GM10266 (cell line): ENCODE data around the gene AADACL3.
"Not testable (repeated sequence)": the region's sequence is repeated elsewhere in the genome, so short reads cannot be mapped to it uniquely, and the experiment has no call there.

ENCODE experiments used
- DNase-seq: peaks from one replicate; pipeline ENCODE4 v3.0.0; 2012; ENCODE audit errors: extremely low spot score
- TF ChIP-seq, protein P1 (sequence below): IDR thresholded peaks from 2 replicates; pipeline ENCODE4 v1.5.1; 2012; ENCODE audit warnings: mild to moderate bottlenecking, low read depth; ENCODE audit not compliant: control insufficient read depth, insufficient read depth; ENCODE audit errors: missing control alignments

The AADACL3 gene, protein sequence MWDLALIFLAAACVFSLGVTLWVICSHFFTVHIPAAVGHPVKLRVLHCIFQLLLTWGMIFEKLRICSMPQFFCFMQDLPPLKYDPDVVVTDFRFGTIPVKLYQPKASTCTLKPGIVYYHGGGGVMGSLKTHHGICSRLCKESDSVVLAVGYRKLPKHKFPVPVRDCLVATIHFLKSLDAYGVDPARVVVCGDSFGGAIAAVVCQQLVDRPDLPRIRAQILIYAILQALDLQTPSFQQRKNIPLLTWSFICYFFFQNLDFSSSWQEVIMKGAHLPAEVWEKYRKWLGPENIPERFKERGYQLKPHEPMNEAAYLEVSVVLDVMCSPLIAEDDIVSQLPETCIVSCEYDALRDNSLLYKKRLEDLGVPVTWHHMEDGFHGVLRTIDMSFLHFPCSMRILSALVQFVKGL

DNA sequence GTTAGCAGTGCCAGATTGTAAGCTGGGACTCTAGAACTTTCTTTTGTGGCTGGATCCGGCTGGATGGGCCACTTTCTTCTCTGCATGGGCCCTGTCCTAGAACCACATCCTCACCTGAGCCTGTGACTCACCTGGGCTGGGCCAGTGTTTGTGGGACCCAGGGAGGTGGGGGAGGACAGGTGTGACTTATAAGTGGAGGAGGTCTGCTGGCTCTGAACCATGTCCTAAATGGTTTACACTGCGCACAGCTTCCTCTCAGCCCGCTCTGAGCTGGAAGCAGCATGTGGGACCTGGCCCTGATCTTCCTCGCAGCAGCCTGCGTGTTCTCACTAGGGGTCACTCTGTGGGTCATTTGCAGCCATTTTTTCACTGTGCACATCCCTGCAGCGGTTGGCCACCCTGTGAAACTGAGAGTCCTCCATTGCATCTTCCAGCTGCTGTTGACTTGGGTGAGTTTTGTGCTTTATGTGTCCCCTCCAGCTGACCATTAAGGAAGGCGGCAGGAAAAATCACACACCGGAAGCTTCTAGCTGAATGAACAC is at the start of gene AADACL3:
Gene AADACL3, plus strand, starts transcription at position 215 of the 542 bp plus-strand sequence. Its CDS starts 67 bp downstream, at position 282.
- TF ChIP-seq, protein P1, sequence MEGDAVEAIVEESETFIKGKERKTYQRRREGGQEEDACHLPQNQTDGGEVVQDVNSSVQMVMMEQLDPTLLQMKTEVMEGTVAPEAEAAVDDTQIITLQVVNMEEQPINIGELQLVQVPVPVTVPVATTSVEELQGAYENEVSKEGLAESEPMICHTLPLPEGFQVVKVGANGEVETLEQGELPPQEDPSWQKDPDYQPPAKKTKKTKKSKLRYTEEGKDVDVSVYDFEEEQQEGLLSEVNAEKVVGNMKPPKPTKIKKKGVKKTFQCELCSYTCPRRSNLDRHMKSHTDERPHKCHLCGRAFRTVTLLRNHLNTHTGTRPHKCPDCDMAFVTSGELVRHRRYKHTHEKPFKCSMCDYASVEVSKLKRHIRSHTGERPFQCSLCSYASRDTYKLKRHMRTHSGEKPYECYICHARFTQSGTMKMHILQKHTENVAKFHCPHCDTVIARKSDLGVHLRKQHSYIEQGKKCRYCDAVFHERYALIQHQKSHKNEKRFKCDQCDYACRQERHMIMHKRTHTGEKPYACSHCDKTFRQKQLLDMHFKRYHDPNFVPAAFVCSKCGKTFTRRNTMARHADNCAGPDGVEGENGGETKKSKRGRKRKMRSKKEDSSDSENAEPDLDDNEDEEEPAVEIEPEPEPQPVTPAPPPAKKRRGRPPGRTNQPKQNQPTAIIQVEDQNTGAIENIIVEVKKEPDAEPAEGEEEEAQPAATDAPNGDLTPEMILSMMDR, result no peak
- no peak for DNase-seq

DNA sequence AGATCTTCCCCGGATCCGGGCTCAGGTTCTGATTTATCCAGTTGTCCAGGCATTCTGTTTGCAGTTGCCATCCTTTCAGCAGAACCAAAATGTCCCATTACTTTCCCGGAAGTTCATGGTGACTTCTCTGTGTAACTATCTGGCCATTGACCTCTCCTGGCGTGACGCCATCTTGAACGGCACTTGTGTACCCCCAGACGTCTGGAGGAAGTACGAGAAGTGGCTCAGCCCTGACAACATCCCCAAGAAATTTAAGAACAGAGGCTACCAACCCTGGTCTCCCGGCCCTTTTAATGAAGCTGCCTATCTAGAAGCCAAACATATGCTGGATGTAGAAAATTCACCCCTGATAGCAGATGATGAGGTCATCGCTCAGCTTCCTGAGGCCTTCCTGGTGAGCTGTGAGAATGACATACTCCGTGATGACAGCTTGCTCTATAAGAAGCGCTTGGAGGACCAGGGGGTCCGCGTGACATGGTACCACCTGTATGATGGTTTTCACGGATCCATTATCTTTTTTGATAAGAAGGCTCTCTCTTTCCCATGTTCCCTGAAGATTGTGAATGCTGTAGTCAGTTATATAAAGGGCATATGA is 49.7 kb upstream of the AADACL3 start:
- DNase-seq, result no peak
- TF ChIP-seq, protein P1, result no peak

DNA sequence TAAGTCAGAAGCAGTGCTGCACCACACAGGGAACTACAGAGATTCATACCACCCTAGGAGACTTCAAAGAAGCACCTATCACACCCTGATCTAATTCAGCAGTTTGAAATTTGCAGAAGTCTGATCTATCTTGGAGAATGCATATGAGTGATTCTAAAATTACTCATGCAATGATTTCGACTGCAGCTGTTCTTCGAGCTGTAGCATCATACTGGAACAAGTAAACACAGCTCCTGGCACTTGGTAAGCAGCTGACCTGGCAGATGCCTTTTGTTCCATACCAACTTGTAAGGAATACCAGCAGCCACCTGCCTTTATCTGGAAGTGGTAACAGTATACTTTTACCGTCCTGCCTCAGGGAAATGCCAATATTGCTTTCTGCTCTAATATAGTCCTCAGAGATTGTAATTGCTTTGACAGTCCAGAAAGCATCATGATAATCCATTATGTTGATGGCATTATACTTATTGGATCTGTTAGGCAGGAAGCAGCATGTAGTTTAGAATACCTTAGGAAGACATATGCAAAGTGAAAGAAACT is 46.3 kb upstream of the AADACL3 start:
- TF ChIP-seq, protein P1, result no peak

DNA sequence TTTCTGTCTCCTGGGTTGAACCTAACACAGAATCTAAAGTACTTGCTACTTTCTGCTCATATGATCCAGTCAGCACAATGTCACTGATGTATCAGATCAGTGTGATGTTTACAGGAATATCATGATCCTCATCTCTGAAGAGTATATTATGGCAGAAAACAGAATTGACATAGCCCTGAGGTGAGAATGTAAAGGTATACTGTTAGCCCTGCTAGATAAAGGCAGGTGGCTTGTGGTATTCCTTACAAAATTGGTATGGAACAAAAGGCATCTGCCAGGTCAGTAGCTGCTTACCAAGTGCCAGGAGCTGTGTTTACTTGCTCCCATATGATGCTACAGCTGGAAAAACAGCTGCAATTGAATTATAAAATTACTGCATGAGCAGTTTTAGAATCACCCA is 41.6 kb upstream of the AADACL3 start:
- DNase-seq, result no peak
- TF ChIP-seq, protein P1, result no peak

More for the DNA sequence above, 46.3 kb upstream of the AADACL3 start:
- DNase-seq, result no peak

DNA sequence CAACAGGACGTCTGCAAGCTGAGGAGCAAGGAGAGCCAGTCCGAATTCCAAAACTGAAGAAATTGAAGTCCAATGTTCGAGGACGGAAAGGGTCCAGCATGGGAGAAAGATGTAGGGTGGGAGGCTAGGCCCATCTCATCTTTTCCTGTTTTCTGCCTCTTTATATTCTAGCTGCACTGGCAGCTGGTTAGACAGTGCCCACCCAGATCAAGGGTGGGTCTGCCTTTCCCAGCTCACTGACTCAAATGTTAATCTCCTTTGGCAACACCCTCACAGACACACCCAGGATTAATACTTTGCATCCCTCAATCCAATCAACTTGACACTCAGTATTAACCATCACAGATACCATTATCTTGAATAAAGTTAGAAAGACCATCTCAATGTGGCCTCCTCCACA is 39.8 kb upstream of the AADACL3 start:
- DNase-seq, result not testable (repeated sequence)

DNA sequence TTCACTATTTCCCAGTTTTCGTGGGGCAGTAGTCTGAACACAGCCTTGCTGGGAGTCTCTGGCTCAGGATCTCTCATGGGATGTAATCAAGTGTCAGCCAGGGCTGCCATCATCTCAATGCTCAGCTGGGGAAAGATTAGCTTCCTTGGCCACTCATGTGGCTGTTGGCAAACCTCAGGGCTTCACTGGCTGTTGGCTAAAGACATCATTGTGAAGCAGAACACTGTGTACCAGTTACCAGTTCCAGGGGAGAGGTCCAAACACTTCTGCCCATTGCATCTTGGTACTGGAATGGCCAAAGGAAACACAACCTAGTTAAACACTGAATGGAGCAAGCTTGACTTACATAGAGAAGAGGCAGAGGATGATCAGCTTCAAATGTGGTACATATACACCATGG is 38.3 kb upstream of the AADACL3 start:
- TF ChIP-seq, protein P1, result no peak
- no peak for DNase-seq

DNA sequence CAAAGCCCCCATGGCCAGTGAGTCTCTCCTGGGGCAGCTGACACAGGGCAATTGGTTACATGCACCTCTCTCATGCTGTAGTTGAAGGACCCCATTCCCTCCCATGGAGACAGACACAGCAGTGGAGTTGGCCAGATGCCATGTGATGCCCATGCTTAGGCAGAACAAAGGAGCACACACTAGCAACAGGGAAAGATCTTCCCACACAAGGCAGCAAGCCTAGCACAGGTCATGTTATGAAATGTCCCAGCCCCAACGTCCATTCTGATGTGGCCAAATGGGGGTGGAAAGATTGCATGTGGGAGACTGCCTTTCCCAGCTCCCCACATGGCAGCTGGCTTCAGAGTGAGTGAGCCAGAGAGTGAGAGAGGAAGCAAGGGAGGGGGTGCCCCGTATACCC is 37.6 kb upstream of the AADACL3 start:
- no peak for DNase-seq
- TF ChIP-seq, protein P1, result no peak
